ENCODE data around the gene ATAD3B. TPM values are rescaled to one million over a fixed set of nuclear protein-coding genes. Genes with fewer than 3 reads are reported as not detected.

Gene ATAD3B
- total RNA-seq, 1 donor from 2014 or later, result 8.3 TPM

Other genes starting within 250 kb of the ATAD3B start
- 114 TPM for gene SDF4, start 239.8 kb upstream of the ATAD3B start, total RNA-seq
- gene B3GALT6, start 239.5 kb upstream of the ATAD3B start, total RNA-seq, result 7.9 TPM
- 0.55 TPM for gene C1QTNF12, start 225.0 kb upstream of the ATAD3B start, total RNA-seq
- gene UBE2J2, start 197.9 kb upstream of the ATAD3B start, total RNA-seq, result 36.9 TPM
- 3.5 TPM for gene SCNN1D, start 191.3 kb upstream of the ATAD3B start, total RNA-seq
- 49.7 TPM for gene ACAP3, start 163.8 kb upstream of the ATAD3B start, total RNA-seq
- gene PUSL1, start 163.2 kb upstream of the ATAD3B start, total RNA-seq, result 10.4 TPM
- 70.1 TPM for gene INTS11, start 147.1 kb upstream of the ATAD3B start, total RNA-seq
- 99.2 TPM for gene CPTP, start 147.0 kb upstream of the ATAD3B start, total RNA-seq
- 0.93 TPM for gene TAS1R3, start 140.5 kb upstream of the ATAD3B start, total RNA-seq
- gene DVL1, start 122.3 kb upstream of the ATAD3B start, total RNA-seq, result 93.0 TPM
- gene MXRA8, start 113.2 kb upstream of the ATAD3B start, total RNA-seq, result 20.2 TPM
- 219 TPM for gene AURKAIP1, start 96.6 kb upstream of the ATAD3B start, total RNA-seq
- 46.1 TPM for gene CCNL2, start 72.4 kb upstream of the ATAD3B start, total RNA-seq
- gene MRPL20, start 64.5 kb upstream of the ATAD3B start, total RNA-seq, result 135 TPM
- 1.7 TPM for gene ANKRD65, start 50.5 kb upstream of the ATAD3B start, total RNA-seq
- 13.7 TPM for gene VWA1, start 36.1 kb upstream of the ATAD3B start, total RNA-seq
- gene ATAD3C, start 22.1 kb upstream of the ATAD3B start, total RNA-seq, result 2.8 TPM
- 19.4 TPM for gene ATAD3A, start 40.4 kb downstream of the ATAD3B start, total RNA-seq
- gene TMEM240, start 68.9 kb downstream of the ATAD3B start, total RNA-seq, result 7.2 TPM
- gene SSU72, start 103.1 kb downstream of the ATAD3B start, total RNA-seq, result 104 TPM
- gene FNDC10, start 128.4 kb downstream of the ATAD3B start, total RNA-seq, result 3.6 TPM
- 129 TPM for gene MIB2, start 143.7 kb downstream of the ATAD3B start, total RNA-seq
- gene MMP23B, start 160.4 kb downstream of the ATAD3B start, total RNA-seq, result 93.8 TPM
- 24.3 TPM for gene CDK11B, start 187.2 kb downstream of the ATAD3B start, total RNA-seq
- gene SLC35E2B, start 221.0 kb downstream of the ATAD3B start, total RNA-seq, result 20.2 TPM